ENCODE data around the gene GPR15LG.

DNA sequence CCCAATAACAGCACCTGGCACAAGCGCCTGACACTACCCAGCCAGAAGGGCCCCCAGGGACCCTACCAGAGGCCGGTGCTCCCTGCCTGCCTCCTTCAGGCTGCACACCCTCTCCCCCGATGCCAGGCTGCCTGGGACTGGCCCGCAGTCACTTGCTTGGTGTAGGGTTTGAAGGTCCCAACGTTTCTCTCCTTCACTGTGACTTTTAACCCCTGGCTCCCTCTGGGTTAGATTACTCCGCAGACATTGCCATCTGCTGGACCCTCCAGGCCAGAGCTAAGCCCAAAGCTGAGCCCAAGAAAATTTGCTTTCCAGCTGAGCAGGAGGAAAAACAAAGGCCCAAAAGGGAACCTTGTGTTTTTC is 27.6 kb downstream of the GPR15LG start:
- TF ChIP-seq, protein P1, sequence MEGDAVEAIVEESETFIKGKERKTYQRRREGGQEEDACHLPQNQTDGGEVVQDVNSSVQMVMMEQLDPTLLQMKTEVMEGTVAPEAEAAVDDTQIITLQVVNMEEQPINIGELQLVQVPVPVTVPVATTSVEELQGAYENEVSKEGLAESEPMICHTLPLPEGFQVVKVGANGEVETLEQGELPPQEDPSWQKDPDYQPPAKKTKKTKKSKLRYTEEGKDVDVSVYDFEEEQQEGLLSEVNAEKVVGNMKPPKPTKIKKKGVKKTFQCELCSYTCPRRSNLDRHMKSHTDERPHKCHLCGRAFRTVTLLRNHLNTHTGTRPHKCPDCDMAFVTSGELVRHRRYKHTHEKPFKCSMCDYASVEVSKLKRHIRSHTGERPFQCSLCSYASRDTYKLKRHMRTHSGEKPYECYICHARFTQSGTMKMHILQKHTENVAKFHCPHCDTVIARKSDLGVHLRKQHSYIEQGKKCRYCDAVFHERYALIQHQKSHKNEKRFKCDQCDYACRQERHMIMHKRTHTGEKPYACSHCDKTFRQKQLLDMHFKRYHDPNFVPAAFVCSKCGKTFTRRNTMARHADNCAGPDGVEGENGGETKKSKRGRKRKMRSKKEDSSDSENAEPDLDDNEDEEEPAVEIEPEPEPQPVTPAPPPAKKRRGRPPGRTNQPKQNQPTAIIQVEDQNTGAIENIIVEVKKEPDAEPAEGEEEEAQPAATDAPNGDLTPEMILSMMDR (IDR thresholded peaks at IDR 0.05), result peak in 3 of 6 experiments; percentile 49 to 50 (median 50)
- no peak for TF ChIP-seq POLR2A (IDR thresholded peaks at IDR 0.05)

Data from Peyer's patch (tissue), 4 donors.